Panc1 (cell line): ENCODE measurements around the gene RFX2.

Experiments used
- CTCF ChIP-seq: fragments of 450-650 bp; IDR thresholded peaks from 2 replicates; pipeline ENCODE4 v1.5.1; 2017; ENCODE audit warnings: mild to moderate bottlenecking
- POLR2AphosphoS5 ChIP-seq: IDR thresholded peaks from 2 replicates; pipeline ENCODE4 v1.6.1; 2012; ENCODE audit warnings: mild to moderate bottlenecking, low read depth, low read length, moderate library complexity
- REST ChIP-seq, 2 experiments: IDR thresholded peaks; 2 replicates each; pipeline ENCODE4 v1.6.1; 2011 to 2012; ENCODE audit warnings: low read depth in 2 of 2, control low read depth in 1 of 2, low read length in 1 of 2, mild to moderate bottlenecking in 1 of 2, moderate library complexity in 1 of 2; ENCODE audit not compliant: insufficient read depth in 1 of 2
- SIN3A ChIP-seq: IDR thresholded peaks from 2 replicates; pipeline ENCODE4 v1.6.1; 2012; ENCODE audit warnings: low read depth, mild to moderate bottlenecking, low read length, moderate library complexity, borderline replicate concordance; ENCODE audit not compliant: insufficient read depth
- TCF7L2 ChIP-seq: IDR thresholded peaks from 2 replicates; pipeline ENCODE4 v1.6.1; 2011; ENCODE audit warnings: mild to moderate bottlenecking, low read depth, low read length, inconsistent platforms

GRCh38 chr19:5977222-5977784 lies 133.0 kb downstream of the RFX2 start:
- no peak for TF ChIP-seq CTCF
- no peak for TF ChIP-seq REST (IDR thresholded peaks at IDR 0.05; ENCODE audit: insufficient read depth in 1 of 2, low read depth in 2 of 2, low read length in 1 of 2)
- TF ChIP-seq POLR2AphosphoS5: no peak
- 0 out of 2 replicates have a peak, but pooled peaks have one; percentile 65 for TF ChIP-seq SIN3A
- TF ChIP-seq TCF7L2: no peak
